ENCODE measurements around the gene DMBX1. TPM values are rescaled to one million over a fixed set of nuclear protein-coding genes. Genes with fewer than 3 reads are reported as not detected.

DMBX1 gene
- total and polyA plus RNA-seq, 2 experiments from 2014 or later, result not detected

DNA sequence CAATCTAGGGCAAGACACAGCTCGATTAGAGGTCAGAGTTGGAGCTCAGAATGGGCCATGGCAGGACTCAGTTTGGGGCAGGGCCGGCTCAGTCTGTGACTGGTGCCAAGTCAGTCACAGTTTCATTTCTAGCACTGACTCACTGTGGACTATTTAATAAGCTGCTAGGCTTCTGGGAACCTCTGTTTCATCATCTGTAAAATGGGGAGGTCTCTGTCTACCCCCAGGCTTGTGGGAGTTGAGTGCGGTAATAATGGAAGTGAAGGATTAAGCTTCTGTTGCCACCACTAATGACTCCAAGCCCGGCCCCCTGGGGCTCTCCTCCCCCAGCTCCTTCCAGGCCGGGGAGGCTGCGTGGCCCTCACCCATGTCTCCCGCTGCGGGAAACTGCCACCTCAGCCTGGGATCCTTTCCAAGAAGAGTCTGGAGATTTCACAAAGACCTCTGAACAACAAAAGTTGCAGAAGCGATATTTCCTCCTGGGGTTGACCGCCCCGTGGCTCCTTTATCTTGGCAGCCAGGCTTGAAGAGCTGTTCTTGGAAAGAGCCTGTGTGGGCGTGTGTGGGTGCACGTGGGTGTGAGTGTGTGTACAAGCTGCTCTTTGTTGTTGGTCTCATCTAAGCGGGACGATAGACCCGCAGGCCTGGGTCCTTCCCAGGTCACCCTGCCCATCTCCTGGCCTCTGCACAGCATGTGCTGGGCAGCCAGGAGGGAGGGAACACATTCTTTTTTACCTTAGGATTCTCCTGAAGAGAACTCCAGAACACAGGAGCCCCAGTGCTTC, 32.7 kb downstream of the DMBX1 start:
- peak in 1 of 2 donors; percentile 95 for DNase-seq (ENCODE audit: low read depth in 1 of 2, low spot score in 1 of 2)
- no peaks in the 10 kb centered on the region for H3K36me3 ChIP-seq
- no peaks in the 10 kb centered on the region for H3K9me3 ChIP-seq (ENCODE audit: low read depth)
- H3K4me1 ChIP-seq (ENCODE audit: low read depth), result peaks cover 11% of the 10 kb centered on the region
- H3K27ac ChIP-seq, result no peak overlapping the region
- H3K4me3 ChIP-seq, result no peak overlapping the region
- peaks cover 34% of the 10 kb centered on the region for H3K27me3 ChIP-seq
- TF ChIP-seq, protein P1, sequence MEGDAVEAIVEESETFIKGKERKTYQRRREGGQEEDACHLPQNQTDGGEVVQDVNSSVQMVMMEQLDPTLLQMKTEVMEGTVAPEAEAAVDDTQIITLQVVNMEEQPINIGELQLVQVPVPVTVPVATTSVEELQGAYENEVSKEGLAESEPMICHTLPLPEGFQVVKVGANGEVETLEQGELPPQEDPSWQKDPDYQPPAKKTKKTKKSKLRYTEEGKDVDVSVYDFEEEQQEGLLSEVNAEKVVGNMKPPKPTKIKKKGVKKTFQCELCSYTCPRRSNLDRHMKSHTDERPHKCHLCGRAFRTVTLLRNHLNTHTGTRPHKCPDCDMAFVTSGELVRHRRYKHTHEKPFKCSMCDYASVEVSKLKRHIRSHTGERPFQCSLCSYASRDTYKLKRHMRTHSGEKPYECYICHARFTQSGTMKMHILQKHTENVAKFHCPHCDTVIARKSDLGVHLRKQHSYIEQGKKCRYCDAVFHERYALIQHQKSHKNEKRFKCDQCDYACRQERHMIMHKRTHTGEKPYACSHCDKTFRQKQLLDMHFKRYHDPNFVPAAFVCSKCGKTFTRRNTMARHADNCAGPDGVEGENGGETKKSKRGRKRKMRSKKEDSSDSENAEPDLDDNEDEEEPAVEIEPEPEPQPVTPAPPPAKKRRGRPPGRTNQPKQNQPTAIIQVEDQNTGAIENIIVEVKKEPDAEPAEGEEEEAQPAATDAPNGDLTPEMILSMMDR (IDR thresholded peaks at IDR 0.05; ENCODE audit: low read depth, low read length), result no peak

DNA sequence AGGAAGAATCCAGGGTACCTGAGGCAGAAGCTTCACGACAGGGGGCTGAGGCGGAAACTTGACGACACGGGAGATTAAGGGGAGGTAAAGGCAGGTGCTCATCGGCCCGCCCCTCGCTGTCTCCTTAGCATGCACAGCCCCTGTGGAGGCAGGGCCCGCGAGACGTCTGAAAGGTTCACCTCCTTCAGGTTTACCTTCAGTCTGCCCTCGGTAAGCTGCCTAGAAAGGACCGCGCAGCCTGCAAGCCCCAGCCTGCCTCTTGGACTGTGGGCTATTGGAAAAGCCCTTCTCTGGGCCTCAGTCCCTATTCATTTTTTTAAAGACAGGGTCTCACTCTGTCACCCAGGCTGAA, 33.3 kb downstream of the DMBX1 start:
- peaks cover 38% of the 10 kb centered on the region for H3K27me3 ChIP-seq
- no peak for DNase-seq (ENCODE audit: low read depth in 1 of 2, low spot score in 1 of 2)
- H3K36me3 ChIP-seq, result no peaks in the 10 kb centered on the region
- H3K27ac ChIP-seq, result no peak overlapping the region
- no peaks in the 10 kb centered on the region for H3K9me3 ChIP-seq (ENCODE audit: low read depth)
- peaks cover 11% of the 10 kb centered on the region for H3K4me1 ChIP-seq (ENCODE audit: low read depth)
- TF ChIP-seq, protein P1 (IDR thresholded peaks at IDR 0.05; ENCODE audit: low read depth, low read length), result no peak
- no peak overlapping the region for H3K4me3 ChIP-seq

DNA sequence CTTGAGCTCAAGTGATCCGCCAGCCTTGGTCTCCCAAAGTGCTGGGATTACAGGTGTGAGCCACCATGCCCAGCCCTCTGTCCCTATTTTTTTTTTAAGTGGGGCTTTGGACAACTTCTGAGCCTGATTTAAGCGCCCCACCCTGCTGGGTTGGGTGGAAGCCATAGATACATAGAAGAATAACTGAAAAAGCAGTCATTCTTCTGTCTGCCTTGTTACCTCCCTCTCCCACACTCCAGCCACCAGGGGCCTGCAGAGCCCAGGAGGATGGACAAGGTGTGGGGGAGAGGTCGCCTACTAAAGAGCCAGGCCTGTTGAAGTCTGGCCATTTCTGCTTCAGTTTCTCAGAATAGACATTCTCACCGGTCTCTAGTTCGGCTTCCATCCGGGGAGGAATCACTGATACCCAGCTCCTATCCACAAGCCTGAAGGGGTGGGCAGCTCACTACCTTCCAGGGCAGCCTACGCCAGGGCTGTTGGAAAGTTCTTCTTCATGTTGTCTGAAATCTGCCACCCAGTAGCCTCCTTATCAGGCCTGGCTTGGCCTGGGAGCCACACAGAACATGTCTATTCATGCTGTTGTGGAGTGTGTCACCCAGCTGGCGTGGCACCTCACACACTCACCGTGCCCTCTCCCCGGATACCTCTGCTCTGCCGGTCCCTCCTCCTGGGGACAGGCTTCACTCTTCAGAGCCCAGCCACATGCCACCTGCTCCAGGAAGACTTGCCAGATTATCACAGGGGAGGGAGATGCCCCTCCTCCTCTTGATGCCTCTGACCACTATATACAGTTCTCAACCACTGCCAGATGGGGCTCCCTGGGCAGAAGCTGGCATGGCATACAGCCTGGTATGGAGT, 34.1 kb downstream of the DMBX1 start:
- H3K27ac ChIP-seq, result no peak overlapping the region
- H3K4me1 ChIP-seq (ENCODE audit: low read depth), result peaks cover 11% of the 10 kb centered on the region
- TF ChIP-seq, protein P1 (IDR thresholded peaks at IDR 0.05; ENCODE audit: low read depth, low read length), result no peak
- DNase-seq (ENCODE audit: low read depth in 1 of 2, low spot score in 1 of 2), result no peak
- no peaks in the 10 kb centered on the region for H3K9me3 ChIP-seq (ENCODE audit: low read depth)
- peaks cover 44% of the 10 kb centered on the region for H3K27me3 ChIP-seq
- no peak overlapping the region for H3K4me3 ChIP-seq
- no peaks in the 10 kb centered on the region for H3K36me3 ChIP-seq

DNA sequence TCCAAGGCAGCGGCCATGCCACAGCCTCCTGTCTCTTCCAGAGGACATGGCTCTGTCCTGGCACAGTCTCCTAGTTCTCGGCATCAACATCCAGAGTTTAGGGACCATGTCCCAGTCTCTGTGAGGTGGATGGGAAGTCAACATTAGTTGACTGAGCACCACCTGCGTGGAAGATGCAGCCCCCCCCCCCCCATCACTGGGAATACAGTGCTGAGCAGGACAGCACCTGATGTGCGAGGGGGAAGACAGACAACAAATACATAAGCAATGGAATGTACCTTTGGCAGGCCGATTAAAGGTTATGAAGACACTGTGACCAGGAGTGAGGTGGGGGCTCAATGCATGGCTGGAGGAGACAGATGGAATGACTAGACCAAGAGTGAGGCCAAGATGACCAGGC, 35.2 kb downstream of the DMBX1 start:
- Histone ChIP-seq H3K27me3 (peaks cover 50% of the 10 kb centered on the region), H3K9me3 (ENCODE audit: low read depth) (no peaks in the 10 kb centered on the region), H3K4me1 (ENCODE audit: low read depth) (peaks cover 8% of the 10 kb centered on the region), H3K27ac (no peak overlapping the region), H3K36me3 (no peaks in the 10 kb centered on the region), H3K4me3 (no peak overlapping the region)
- DNase-seq (ENCODE audit: low read depth in 1 of 2, low spot score in 1 of 2), result no peak
- TF ChIP-seq, protein P1 (IDR thresholded peaks at IDR 0.05; ENCODE audit: low read depth, low read length), result no peak

DNA sequence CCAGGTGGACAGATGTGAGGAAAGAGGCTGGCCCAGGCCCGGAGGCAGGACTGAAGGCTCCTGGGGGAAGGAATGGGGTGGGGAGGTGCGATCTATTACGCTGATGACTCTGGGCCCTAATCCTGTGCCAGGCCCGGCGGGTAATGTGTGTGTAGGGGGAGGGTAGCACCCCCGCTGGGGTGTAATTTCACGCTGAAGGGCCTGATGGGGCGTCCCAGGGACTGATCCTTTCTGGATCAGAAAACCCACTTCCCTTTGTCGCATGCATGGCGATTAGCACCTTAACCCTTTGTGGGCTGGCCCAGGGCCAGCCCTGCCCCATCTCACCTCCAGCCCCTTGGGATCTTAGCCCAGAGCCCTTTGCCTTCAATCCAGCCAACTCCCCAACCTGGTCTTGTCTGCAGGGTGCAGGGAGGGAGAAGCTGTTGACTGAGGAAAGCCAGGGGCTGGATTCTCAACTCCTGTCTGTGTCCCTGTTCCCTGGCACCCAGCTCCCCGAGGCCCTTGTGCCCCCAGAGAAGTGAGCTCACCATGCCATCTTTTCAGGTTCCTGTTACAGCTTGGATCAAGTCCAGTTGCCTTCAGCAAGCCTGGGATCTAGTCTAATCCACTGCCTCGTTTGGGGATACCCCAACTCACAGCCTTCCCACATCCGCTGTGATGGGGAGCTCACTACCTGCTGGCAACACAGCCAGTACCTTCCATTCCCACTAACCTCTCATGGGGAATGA, 35.8 kb downstream of the DMBX1 start:
- no peaks in the 10 kb centered on the region for H3K36me3 ChIP-seq
- no peaks in the 10 kb centered on the region for H3K9me3 ChIP-seq (ENCODE audit: low read depth)
- TF ChIP-seq, protein P1 (IDR thresholded peaks at IDR 0.05; ENCODE audit: low read depth, low read length), result no peak
- H3K4me1 ChIP-seq (ENCODE audit: low read depth), result peaks cover 3% of the 10 kb centered on the region
- no peak overlapping the region for H3K27ac ChIP-seq
- H3K27me3 ChIP-seq, result peaks cover 51% of the 10 kb centered on the region
- no peak overlapping the region for H3K4me3 ChIP-seq
- no peak for DNase-seq (ENCODE audit: low read depth in 1 of 2, low spot score in 1 of 2)

Data from cardiac muscle cell (in vitro differentiated cells and primary cell).